ENCODE results near the gene CD8B2. TPM values are rescaled to one million over a fixed set of nuclear protein-coding genes. Genes with fewer than 3 reads are reported as not detected.

The CD8B2 gene
- total RNA-seq, 1 experiment from 2014 or later = not detected

GRCh38 chr2:106545007-106545406 lies 57.8 kb downstream of the CD8B2 start:
- DNase-seq (ENCODE audit: low read depth, low spot score) = no peak
- TF ChIP-seq REST (IDR thresholded peaks at IDR 0.05; ENCODE audit: insufficient read depth in 1 of 2, low read depth in 2 of 2, low read length in 1 of 2) (no peak), SIN3A (IDR thresholded peaks at IDR 0.05; ENCODE audit: borderline replicate concordance, insufficient read depth, low read depth, low read length) (no peak), CTCF (IDR thresholded peaks at IDR 0.05) (no peak; the same call in 1 of the 2 replicates), POLR2AphosphoS5 (IDR thresholded peaks at IDR 0.05; ENCODE audit: low read depth, low read length) (no peak), TCF7L2 (IDR thresholded peaks at IDR 0.05; ENCODE audit: low read depth, low read length) (no peak)
- Histone ChIP-seq H3K4me3 (ENCODE audit: low read depth in 2 of 2, low read length in 2 of 2) (no peak overlapping the region), H3K27me3 (ENCODE audit: control insufficient read depth, insufficient read depth, low read length) (peaks cover 3% of the 10 kb centered on the region; the same call in 1 of the 2 replicates), H3K9me3 (ENCODE audit: control insufficient read depth, insufficient read depth, low read depth, low read length) (no peaks in the 10 kb centered on the region), H3K4me1 (ENCODE audit: control insufficient read depth, insufficient read depth, low read length) (no peaks in the 10 kb centered on the region), H3K27ac (ENCODE audit: low read length) (no peak overlapping the region), H3K36me3 (ENCODE audit: control insufficient read depth, insufficient read depth, low read length) (no peaks in the 10 kb centered on the region)
- ChIA-PET POLR2A (no interaction called here), CTCF (no interaction called here)
- in situ Hi-C loops (cut with HindIII; ENCODE audit: low pct_unique_long_range_greater_than_20kb, low sequenced_read_pairs) (no loop called here), intact Hi-C loops (cut with micrococcal nuclease; ENCODE audit: unreplicated experiment) (no loop called here)
- BruUV-seq (replicated peaks) = no TSS peak
- no peak for ATAC-seq

- ChIA-PET CTCF (no interaction called here), POLR2A (no interaction called here)
- DNase-seq (ENCODE audit: low read depth, low spot score) (no peak), ATAC-seq (no peak)
- in situ Hi-C loops (cut with HindIII; ENCODE audit: low pct_unique_long_range_greater_than_20kb, low sequenced_read_pairs) = no loop called here
- TF ChIP-seq SIN3A (IDR thresholded peaks at IDR 0.05; ENCODE audit: borderline replicate concordance, insufficient read depth, low read depth, low read length) (no peak), POLR2AphosphoS5 (IDR thresholded peaks at IDR 0.05; ENCODE audit: low read depth, low read length) (no peak), REST (IDR thresholded peaks at IDR 0.05; ENCODE audit: insufficient read depth in 1 of 2, low read depth in 2 of 2, low read length in 1 of 2) (no peak), TCF7L2 (IDR thresholded peaks at IDR 0.05; ENCODE audit: low read depth, low read length) (no peak), CTCF (IDR thresholded peaks at IDR 0.05) (no peak)
- H3K9me3 ChIP-seq (ENCODE audit: control insufficient read depth, insufficient read depth, low read depth, low read length) = no peaks in the 10 kb centered on the region
- H3K27me3 ChIP-seq (ENCODE audit: control insufficient read depth, insufficient read depth, low read length) = 0 out of 2 replicates have a peak, but pooled peaks cover 2% of the 10 kb centered on the region
- intact Hi-C loops (cut with micrococcal nuclease; ENCODE audit: unreplicated experiment) = no loop called here
- H3K4me1 ChIP-seq (ENCODE audit: control insufficient read depth, insufficient read depth, low read length) = no peaks in the 10 kb centered on the region
- H3K4me3 ChIP-seq (ENCODE audit: low read depth in 2 of 2, low read length in 2 of 2) = no peak overlapping the region
- no peak overlapping the region for H3K27ac ChIP-seq (ENCODE audit: low read length)
- no TSS peak for BruUV-seq (replicated peaks)
- no peaks in the 10 kb centered on the region for H3K36me3 ChIP-seq (ENCODE audit: control insufficient read depth, insufficient read depth, low read length)
Measured at GRCh38 chr2:106546391-106546990, 59.3 kb downstream of the CD8B2 start.

All from Panc1 (cell line).